KG1 (cell line): ENCODE data around the gene OR2L5.

ENCODE experiments used
- DNase-seq: peaks from one replicate; lab custom pipeline; 2025; lab: John Stamatoyannopoulos, UW

OR2L5 gene, protein sequence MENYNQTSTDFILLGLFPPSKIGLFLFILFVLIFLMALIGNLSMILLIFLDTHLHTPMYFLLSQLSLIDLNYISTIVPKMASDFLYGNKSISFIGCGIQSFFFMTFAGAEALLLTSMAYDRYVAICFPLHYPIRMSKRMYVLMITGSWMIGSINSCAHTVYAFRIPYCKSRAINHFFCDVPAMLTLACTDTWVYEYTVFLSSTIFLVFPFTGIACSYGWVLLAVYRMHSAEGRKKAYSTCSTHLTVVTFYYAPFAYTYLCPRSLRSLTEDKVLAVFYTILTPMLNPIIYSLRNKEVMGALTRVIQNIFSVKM

GRCh38 chr1:248013229-248013710, at the start of gene OR2L5:
Gene OR2L5 (plus strand): TSS chr1:248013660. CDS start chr1:248021948, 8,288 bp downstream.
- DNase-seq, result no peak

GRCh38 chr1:247964933-247965332, 48.5 kb upstream of the OR2L5 start, which contains the start of gene OR2AK2:
Gene OR2AK2 (plus strand): TSS chr1:247965233. CDS start chr1:247965377, 144 bp downstream.
- DNase-seq, result no peak

GRCh38 chr1:247966532-247967204, 46.8 kb upstream of the OR2L5 start:
- no peak for DNase-seq

DNA sequence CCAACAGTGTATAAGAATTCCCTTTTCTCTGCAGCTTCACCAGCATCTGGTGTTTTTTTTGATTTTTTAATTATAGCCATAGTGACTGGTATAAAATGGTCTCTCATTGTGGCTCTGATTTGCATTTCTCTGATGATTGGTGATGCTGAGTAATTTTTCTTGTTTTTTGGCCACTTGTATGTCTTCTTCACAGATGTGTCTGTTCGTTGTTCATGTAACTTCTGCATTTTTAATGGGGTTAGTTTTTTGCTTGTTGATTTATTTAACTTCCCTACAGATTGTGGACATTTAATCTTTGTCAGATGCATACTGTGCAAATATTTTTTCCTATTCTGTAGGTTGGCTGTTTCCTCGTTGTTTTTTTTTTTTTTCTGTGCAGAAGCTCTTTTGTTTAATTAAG, 20.5 kb upstream of the OR2L5 start:
- no peak for DNase-seq

- DNase-seq, result no peak
Observed at GRCh38 chr1:247998811-247999210, 14.6 kb upstream of the OR2L5 start.

DNA sequence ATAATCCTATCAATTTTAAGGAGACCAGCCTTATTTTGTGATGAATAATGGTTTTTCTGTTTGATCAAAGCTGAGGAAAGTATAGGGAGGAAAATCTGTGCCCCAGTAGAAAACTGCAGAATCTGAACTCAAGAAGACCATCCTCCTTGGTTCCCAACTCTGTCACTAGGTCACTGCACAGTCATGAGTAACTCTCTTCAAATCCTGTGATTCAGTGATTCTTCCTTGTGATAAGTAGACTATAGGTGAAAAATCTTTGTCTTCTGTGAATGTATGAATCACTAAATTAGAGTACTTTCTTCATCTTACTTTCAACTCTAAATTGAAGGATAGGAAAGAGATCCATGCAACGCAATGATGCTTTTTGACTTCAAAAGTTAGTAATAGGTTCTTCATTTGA, 13.3 kb upstream of the OR2L5 start:
- DNase-seq, result no peak

GRCh38 chr1:248007778-248008177, 5.7 kb upstream of the OR2L5 start:
- DNase-seq, result no peak

DNA sequence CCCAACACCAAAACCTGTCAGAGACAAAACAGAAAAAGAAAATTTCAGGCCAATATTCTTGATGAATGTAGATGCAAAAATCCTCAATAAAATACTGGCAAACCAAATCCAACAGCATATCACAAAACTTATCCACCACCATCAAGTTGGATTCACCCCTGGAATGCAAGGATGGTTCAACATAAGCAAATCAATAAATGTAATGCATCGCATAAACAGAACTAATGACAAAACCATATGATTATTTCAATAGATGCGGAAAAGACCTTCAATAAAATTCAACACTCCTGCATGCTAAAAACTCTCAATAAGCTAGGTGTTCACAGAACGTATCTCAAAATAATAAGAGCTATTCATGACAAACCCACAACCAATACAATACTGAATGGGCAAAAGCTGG, 3.8 kb upstream of the OR2L5 start:
- DNase-seq, result no peak

GRCh38 chr1:248015803-248016202, 2.3 kb downstream of the OR2L5 start:
- DNase-seq, result no peak

- DNase-seq, result no peak
Observed at GRCh38 chr1:248029770-248030169, 16.3 kb downstream of the OR2L5 start, which contains the start of gene OR2L2. Gene OR2L2 (plus strand): TSS chr1:248030070. CDS start chr1:248038268, 8,198 bp downstream.

- DNase-seq, result no peak
Observed at GRCh38 chr1:248045209-248045608, 31.7 kb downstream of the OR2L5 start.

DNA sequence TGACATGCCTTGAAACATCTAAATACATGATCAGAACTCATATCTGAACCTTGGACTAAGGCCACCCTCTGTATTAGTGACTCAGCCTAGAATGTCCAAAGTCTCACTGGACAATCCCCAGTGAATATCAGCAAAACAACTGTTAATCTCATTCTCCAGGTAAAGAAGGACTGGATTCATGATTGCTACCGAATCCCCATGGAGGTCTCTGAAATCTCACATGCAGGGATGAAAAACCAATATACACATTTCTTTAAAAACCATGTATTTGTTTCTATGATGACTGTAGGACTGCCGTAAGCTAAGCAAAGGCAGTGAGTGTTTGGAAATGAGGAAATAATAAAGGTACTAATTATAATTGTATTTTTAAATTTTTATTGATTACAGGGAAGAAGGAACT, 33.1 kb downstream of the OR2L5 start, which contains the start of gene OR2L3:
Gene OR2L3 (plus strand): TSS at position 301 of the 400 bp plus-strand sequence. CDS start 13,846 bp downstream, outside the sequence.
- no peak for DNase-seq

GRCh38 chr1:248047008-248047407, 33.5 kb downstream of the OR2L5 start:
- no peak for DNase-seq

GRCh38 chr1:248054671-248055070, 41.2 kb downstream of the OR2L5 start:
- DNase-seq, result no peak

DNA sequence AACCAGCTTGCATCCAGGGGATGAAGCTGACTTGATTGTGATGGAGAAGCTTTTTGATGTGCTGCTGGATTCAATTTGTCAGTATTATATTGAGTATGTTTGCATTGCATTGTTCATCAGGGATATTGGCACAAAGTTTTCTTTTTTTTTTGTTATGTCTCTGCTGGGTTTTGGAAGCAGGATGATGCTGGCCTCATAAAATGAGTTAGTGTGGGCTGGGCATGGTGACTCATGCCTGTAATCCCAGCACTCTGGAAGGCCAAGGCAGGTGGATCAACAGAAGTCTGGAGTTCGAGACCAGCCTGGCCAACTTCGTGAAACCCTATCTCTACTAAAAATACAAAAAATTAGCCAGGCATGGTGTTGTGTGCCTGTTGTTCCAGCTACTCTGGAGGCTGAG, 41.8 kb downstream of the OR2L5 start:
- DNase-seq, result no peak

- DNase-seq, result no peak
Observed at GRCh38 chr1:248065071-248065470, 51.6 kb downstream of the OR2L5 start.

- DNase-seq, result no peak
Observed at GRCh38 chr1:248065604-248066003, 52.1 kb downstream of the OR2L5 start.
